ENCODE results near the gene ZNF519.
"Not testable (repeated sequence)": the region's sequence is repeated elsewhere in the genome, so short reads cannot be mapped to it uniquely, and the experiment has no call there.

Gene ZNF519

GRCh38 chr18:14147935-14148865 lies 16.0 kb upstream of the ZNF519 start:
- DNase-seq (ENCODE audit: low read depth), result not testable (repeated sequence)

- not testable (repeated sequence) for DNase-seq (ENCODE audit: low read depth)
These were observed 14.5 kb upstream of the ZNF519 start for GRCh38 chr18:14146771-14147170.

GRCh38 chr18:14145581-14146338 lies 13.5 kb upstream of the ZNF519 start:
- not testable (repeated sequence) for DNase-seq (ENCODE audit: low read depth)

GRCh38 chr18:14145021-14145420 lies 12.8 kb upstream of the ZNF519 start:
- not testable (repeated sequence) for DNase-seq (ENCODE audit: low read depth)

GRCh38 chr18:14144628-14144895 lies 12.3 kb upstream of the ZNF519 start:
- DNase-seq (ENCODE audit: low read depth), result no peak

- not testable (repeated sequence) for DNase-seq (ENCODE audit: low read depth)
These were observed 11.8 kb upstream of the ZNF519 start for GRCh38 chr18:14143871-14144627.

GRCh38 chr18:14143396-14143795 lies 11.2 kb upstream of the ZNF519 start:
- not testable (repeated sequence) for DNase-seq (ENCODE audit: low read depth)

- DNase-seq (ENCODE audit: low read depth), result not testable (repeated sequence)
These were observed 9.9 kb upstream of the ZNF519 start for GRCh38 chr18:14142177-14142576.

- DNase-seq (ENCODE audit: low read depth), result not testable (repeated sequence)
These were observed 7.3 kb upstream of the ZNF519 start for GRCh38 chr18:14139583-14139982.

- DNase-seq (ENCODE audit: low read depth), result not testable (repeated sequence)
These were observed 5.7 kb upstream of the ZNF519 start for GRCh38 chr18:14137971-14138370.

GRCh38 chr18:14131696-14132270 lies 452 bp downstream of the ZNF519 start:
- not testable (repeated sequence) for DNase-seq (ENCODE audit: low read depth)

GRCh38 chr18:14130804-14131203 lies 1.4 kb downstream of the ZNF519 start:
- DNase-seq (ENCODE audit: low read depth), result not testable (repeated sequence)

GRCh38 chr18:14124689-14125088 lies 7.5 kb downstream of the ZNF519 start:
- no peak for DNase-seq (ENCODE audit: low read depth)

- DNase-seq (ENCODE audit: low read depth), result no peak
These were observed 10.1 kb downstream of the ZNF519 start for GRCh38 chr18:14122097-14122496.

- DNase-seq (ENCODE audit: low read depth), result peak; percentile 42
These were observed 11.3 kb downstream of the ZNF519 start for GRCh38 chr18:14120926-14121325.

GRCh38 chr18:14117606-14118005 lies 14.6 kb downstream of the ZNF519 start:
- DNase-seq (ENCODE audit: low read depth), result no peak

- DNase-seq (ENCODE audit: low read depth), result no peak
These were observed 25.3 kb downstream of the ZNF519 start for GRCh38 chr18:14106906-14107305.

- no peak for DNase-seq (ENCODE audit: low read depth)
These were observed 27.1 kb downstream of the ZNF519 start for GRCh38 chr18:14104906-14105748.

GRCh38 chr18:14104201-14104600 lies 28.0 kb downstream of the ZNF519 start:
- DNase-seq (ENCODE audit: low read depth), result no peak

GRCh38 chr18:14100503-14101286 lies 31.5 kb downstream of the ZNF519 start:
- no peak for DNase-seq (ENCODE audit: low read depth)
